NCI-H774 (cell line): ENCODE measurements around the gene GRAMD1C.
A peak's percentile ranks its signal among the peaks of the same experiment; 100 is the strongest.
"Not testable (repeated sequence)": the region's sequence is repeated elsewhere in the genome, so short reads cannot be mapped to it uniquely, and the experiment has no call there.

Experiments
- DNase-seq: peaks from one replicate; lab custom pipeline; 2025; lab: John Stamatoyannopoulos, UW

GRAMD1C gene

GRCh38 chr3:113838631-113839209, at the start of gene GRAMD1C:
Gene GRAMD1C, plus strand, starts transcription at chr3:113838788. Its CDS starts 122 bp downstream, at chr3:113838910.
- DNase-seq, result peak; percentile 80

GRCh38 chr3:113791381-113791780, 47.2 kb upstream of the GRAMD1C start:
- DNase-seq, result no peak

GRCh38 chr3:113794526-113794925, 44.1 kb upstream of the GRAMD1C start:
- DNase-seq, result no peak

DNA sequence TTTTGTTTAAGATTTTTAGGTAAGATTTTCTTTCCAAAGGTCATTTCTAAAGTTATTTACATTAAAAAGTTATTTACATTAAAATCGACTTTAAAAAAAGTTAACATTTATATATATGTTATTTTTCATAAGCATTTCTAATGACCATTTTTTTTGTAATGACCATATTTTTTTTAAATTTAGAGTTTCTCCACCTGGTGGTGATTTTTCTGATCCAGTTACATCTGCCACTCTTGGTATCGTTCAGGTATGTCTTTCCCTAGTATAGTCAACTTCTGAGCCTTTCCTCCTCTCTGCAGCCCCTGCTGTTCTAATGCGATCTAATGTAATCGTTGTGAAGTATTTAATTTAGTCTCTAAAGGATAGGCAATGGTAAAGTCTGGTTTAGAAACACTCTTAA, 42.9 kb upstream of the GRAMD1C start:
- DNase-seq, result no peak

DNA sequence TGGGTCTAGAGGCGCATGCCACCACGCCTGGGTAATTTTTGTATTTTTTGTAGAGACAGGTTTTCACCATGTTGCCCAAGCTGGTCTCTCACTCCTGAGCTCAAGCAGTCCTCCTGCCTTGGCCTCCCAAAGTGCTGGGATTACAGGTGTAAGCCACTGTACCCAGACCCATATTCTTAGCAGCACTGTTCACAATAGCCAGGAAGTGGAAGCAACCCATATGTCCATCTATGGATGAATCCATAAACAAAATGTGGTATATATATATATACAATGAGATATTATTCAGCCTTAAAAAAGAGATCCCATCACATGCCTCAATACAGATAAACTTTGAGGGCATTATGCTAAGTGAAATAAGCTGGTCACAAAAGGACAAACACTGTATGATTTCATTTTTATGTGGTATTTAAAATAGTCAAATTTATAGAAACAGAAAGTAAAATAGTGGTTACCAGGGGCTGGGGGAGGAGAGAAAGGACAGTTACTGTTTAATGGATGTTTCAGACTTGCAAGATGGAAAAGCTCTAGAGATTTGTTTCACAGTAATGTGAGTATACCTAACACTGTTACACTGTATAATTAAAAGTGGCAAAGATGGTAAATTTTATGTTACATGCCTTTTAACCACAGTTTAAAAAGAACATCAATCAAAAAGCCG, 35.7 kb upstream of the GRAMD1C start:
- no peak for DNase-seq

- no peak for DNase-seq
Measured at GRCh38 chr3:113804661-113805060, 33.9 kb upstream of the GRAMD1C start.

DNA sequence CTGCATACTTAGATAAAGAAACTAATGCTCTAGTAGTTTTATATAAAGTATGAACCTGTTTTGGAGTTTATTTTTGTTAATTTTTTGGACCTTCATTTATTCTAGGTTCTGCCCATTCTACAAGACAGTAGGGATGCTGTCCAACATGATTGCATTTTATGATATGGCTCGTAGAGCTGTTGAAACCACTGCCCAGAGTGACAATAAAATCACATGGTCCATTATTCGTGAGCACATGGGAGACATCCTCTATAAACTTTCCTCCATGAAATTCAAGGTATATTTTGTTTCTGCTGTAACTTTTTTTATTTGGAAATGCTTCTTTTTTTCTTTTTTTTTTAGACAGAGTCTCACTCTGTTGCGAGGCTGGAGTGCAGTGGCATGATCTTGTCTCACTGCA, 33.3 kb upstream of the GRAMD1C start:
- no peak for DNase-seq

GRCh38 chr3:113812854-113813253, 25.7 kb upstream of the GRAMD1C start:
- no peak for DNase-seq

- no peak for DNase-seq
Measured at GRCh38 chr3:113819866-113820265, 18.7 kb upstream of the GRAMD1C start.

DNA sequence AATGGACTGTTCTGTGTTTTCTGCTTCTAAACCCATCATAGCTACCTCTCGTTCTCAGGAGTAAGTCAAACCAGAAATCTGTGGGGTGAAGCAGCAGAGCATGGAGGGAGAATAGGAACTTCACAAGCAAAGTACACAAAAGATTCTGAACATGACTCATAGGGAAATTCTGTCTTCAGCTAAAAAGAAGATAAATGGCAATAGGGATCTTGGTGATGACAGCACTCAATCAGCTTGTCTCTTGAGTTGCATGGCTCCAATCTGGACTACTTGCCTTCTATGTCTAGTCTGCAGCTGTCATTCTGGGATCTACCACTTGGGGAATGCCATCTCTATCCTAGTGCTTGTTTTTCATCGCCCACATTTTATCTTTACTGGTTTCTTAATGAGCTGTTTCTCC, 13.5 kb upstream of the GRAMD1C start:
- DNase-seq, result no peak

DNA sequence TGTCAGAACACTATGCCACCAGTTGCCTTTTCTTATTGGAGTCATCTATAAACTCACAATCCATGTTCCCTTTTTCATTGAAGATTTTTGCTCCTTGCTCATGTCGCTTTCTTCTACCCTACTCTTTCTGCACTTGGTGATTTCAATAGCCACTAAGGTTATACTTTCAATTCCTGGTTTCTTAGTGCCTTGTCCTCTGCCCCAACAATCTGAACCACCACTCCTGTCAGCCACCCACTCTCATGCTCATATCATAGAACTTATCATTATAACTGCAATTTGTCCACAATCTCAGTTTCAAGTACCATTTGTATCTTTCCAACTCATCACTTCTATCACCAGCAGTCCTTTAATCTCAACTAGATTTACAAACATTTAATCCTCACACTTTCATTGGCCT, 10.0 kb upstream of the GRAMD1C start:
- DNase-seq, result no peak

DNA sequence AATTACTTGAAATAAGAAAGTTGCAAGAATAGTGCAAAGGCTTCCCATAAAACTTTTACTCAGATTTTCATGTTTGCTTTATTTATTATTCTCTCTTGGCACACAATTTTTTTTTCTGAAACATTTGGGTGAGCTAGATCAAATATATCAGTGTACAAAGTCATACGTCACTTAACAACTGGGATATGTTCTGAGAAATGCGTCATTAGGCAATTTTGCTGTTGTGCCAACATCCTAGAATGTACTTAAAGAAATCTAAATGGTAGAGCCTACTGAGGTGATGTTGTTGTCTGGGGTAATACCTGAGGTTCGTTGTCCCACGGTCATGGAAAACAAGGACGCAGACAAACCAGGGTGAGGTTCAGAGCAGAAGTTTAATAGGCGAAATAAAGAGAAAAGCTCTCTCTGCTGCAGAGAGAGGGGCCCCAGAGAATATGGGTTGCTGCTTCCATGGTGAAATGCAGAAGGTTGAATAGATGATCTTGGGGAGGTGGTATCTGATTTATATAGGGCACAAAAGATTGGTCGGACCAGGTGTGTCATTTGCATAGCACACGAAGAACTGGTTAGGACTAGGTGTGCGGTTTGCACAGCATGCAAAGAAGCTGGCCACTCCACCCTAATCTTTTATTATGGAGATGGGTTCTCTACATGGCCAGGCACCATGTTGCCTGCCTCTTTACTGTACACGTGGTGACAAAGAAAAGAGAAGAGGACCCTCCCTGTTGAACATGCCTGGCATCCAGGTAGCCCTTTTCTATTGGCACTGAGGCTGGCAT, 8.8 kb upstream of the GRAMD1C start:
- DNase-seq, result no peak

DNA sequence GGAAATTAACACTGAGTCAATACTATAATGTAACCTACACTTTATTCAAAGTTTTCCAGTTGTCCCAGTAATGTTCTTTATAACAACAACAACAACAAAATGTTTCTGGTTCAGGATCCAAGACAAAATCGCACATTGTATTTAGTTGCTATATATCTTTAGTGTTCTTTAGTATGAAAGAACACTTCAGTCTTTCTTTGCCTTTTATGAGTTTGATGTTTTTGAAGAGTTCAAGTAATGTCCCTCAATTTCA, 7.6 kb upstream of the GRAMD1C start:
- DNase-seq, result no peak

DNA sequence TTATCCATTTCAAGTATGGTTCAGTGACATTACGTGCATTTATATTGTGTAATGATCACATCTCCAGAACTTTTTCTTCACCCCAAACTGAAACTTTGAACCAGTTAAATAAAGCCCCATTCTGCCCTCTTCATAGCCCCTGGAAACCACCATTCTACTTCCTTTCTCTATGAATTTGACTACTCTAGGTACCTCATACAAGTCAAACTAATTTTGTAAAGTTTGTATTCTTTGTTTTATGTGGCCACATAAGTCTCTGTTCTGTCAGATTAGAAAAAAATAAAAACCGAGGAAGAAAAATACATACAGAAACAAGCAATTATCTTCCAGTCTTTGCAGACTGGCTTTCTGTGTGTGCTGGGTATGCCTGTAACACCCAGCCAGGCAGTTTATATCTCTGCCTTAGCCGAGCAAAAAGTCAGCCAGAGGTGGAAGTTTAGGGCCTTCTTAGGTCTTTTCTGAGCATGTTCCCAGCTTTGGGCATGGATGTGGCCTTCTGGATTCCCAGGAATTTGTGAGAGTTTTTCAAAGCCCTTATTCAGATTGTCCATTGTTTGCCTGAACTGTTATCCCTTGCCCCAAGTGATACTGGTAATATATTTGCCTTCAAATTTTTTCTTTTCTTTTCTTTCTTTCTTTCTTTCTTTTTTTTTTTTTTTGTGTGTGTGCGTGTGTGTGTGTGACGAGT, 6.0 kb upstream of the GRAMD1C start:
- no peak for DNase-seq

- no peak for DNase-seq
Measured at GRCh38 chr3:113834983-113835382, 3.6 kb upstream of the GRAMD1C start.

DNA sequence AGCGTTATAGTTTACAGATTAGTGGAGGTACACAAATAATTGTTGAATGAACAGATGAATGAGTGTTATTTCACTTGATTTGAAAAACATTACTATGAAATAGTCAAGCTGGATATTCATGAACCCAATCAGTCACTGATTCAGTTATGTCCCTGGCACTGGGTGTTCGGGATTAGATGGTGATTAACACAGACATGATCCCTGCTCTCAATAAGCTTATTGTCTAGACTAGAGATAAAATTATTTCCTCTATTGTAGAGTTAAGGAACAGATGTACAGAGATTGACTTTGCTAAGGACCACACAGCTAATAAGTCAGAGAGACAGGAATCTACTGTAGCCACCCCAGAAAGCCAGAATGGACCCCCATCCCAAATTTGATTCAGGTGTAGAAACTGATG, 963 bp downstream of the GRAMD1C start:
- no peak for DNase-seq

DNA sequence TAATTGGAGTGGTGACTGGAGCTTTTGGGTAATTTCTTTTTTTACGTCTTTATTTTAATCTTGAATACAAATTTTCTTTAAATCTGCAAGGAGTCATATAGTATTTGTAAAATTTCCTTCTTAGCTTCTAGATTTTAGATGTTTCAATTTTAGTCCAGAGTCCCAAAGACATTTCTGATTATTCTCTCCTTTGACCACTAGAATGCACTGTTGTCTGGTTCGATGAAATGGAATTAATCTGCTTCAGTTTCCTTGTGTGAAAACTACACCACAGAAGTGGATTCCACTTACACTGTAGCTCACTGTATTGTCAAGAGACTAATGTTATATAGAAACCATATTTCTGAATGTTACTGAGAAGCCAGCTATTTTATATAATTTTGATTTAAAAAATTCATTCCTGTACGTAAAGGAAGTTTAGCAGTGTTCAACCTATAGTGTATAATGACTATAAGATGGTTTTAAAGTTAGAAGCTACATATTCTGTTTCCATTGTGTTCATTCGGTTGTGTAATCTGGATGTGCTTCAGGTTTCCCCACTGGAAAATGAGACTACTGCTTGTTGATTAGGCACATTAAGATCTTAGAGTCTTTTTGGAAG, 6.1 kb downstream of the GRAMD1C start:
- peak; percentile 8 for DNase-seq

DNA sequence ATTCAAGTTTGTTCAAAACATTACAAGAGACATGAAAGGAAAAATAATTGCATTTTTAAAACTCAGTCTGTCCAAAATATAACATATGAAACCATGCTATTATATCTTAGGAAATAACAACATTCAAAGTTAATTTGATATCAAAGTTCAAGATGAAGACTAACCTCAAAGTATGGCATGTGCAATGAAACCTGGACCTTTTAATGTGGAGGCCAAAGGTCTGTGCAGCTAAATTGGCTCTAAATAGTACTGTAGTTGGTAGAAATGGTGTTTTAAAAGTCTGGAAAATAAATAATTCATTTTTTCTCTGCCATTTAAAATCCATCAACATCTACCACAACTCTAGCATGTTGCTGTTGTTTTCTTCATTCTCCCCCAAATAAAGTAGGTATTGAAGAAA, 8.7 kb downstream of the GRAMD1C start:
- DNase-seq, result no peak

- DNase-seq, result no peak
Measured at GRCh38 chr3:113847664-113848461, 9.3 kb downstream of the GRAMD1C start.

DNA sequence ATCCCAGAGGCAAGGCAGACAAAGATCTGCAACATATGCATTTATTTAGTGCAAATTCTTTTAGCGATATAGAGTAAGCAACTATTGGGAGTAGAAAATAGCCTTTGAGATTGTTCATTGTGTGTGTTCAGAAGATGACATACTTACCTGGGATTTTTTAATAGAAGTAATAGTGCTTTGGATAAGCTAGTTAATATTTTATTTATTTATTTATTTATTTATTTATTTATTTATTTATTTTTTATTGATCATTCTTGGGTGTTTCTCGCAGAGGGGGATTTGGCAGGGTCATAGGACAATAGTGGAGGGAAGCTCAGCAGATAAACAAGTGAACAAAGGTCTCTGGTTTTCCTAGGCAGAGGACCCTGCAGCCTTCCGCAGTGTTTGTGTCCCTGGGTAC, 10.5 kb downstream of the GRAMD1C start:
- not testable (repeated sequence) for DNase-seq

DNA sequence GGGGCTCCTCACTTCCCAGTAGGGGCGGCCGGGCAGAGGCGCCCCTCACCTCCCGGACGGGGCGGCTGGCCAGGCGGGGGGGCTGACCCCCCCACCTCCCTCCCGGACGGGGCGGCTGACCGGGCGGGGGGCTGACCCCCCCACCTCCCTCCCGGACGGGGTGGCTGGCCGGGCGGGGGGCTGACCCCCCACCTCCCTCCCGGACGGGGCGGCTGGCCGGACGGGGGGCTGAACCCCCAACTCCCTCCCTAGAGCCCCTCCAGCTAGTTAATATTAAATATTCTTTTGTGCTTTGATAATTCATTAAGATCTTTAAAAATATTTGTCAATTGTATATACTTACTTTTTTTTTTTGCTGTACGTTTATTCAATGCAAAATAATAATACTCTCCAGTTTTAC, 11.3 kb downstream of the GRAMD1C start:
- not testable (repeated sequence) for DNase-seq

DNA sequence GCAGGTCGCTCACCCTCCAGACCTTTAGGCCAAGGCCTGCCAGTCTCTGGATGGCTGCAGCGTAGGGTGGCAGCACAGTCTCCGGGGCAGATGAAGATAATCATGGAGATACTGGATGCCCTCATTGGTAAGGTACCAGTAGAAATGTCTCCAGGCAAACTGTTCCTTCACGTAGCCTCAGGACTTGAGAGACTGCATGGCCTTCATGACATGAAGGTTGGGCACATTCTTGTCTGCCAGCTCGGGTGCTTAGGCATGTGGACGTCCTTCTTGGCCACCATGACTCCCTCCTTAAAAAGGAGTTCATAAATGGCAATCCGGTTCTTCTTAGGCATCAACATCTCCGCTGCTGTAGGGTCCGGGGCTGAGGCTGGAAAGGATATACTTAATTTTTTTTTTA, 11.8 kb downstream of the GRAMD1C start:
- not testable (repeated sequence) for DNase-seq
